Measurements from ENCODE around the gene WHRN.

WHRN gene

DNA sequence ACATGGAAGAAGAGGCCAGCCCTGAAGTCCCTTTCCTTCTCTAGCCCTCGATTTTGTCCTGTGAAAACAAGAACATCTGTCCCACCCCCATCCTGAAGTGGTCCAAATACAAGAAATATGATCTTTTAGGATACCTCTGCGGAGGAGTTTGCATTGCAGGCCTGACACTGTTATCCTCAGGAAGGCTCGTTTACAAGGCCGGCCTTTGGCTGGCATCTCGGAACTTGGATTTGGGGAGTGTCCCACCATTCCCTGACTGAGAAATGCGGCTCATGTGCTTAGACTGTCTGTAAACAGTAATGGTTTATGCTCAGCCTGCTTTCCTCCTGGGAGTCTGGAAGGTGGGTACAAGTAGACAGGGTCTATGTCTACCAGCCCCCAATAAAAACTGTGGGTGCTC, 26.4 kb downstream of the WHRN start:
- POLR2A ChIA-PET, result no interaction called here
- TF ChIP-seq, protein P1, sequence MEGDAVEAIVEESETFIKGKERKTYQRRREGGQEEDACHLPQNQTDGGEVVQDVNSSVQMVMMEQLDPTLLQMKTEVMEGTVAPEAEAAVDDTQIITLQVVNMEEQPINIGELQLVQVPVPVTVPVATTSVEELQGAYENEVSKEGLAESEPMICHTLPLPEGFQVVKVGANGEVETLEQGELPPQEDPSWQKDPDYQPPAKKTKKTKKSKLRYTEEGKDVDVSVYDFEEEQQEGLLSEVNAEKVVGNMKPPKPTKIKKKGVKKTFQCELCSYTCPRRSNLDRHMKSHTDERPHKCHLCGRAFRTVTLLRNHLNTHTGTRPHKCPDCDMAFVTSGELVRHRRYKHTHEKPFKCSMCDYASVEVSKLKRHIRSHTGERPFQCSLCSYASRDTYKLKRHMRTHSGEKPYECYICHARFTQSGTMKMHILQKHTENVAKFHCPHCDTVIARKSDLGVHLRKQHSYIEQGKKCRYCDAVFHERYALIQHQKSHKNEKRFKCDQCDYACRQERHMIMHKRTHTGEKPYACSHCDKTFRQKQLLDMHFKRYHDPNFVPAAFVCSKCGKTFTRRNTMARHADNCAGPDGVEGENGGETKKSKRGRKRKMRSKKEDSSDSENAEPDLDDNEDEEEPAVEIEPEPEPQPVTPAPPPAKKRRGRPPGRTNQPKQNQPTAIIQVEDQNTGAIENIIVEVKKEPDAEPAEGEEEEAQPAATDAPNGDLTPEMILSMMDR (IDR thresholded peaks at IDR 0.05; ENCODE audit: control extremely low read depth, extremely low read depth, low read depth, missing control alignments), result no peak
- DNase-seq (ENCODE audit: extremely low spot score), result no peak
- CTCF ChIA-PET, result interaction anchor here (1.1 to 5.5 kb wide), 2 partner anchors 9 to 16 kb away, joined by 4 to 31 read pairs; no protein-coding TSS in a partner anchor

DNA sequence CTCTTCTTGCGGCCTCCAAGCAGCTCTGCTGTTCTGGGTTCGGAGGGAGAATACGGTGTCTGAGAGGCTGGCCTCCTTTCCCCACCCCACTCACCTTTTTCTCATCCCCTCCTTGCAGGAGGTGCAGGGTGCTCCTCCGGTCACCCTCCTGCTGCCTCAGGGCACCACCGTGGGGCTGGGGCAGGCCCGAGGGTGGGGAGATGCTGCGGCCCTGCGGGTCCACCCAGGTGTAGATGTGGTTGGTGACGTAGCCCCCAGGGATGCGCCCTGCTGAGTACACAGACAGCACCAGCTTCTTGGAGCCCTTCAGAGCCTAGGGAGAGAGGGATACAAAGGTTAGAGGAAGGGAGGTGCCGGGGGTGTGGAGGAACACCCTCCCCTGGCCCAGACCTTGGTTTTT, 26.8 kb downstream of the WHRN start:
- TF ChIP-seq, protein P1 (IDR thresholded peaks at IDR 0.05; ENCODE audit: control extremely low read depth, extremely low read depth, low read depth, missing control alignments), result no peak
- ChIA-PET CTCF (interaction anchor here (1.1 to 5.5 kb wide), 2 partner anchors 10 to 16 kb away, joined by 4 to 31 read pairs; no protein-coding TSS in a partner anchor), POLR2A (no interaction called here)
- no peak for DNase-seq (ENCODE audit: extremely low spot score)

DNA sequence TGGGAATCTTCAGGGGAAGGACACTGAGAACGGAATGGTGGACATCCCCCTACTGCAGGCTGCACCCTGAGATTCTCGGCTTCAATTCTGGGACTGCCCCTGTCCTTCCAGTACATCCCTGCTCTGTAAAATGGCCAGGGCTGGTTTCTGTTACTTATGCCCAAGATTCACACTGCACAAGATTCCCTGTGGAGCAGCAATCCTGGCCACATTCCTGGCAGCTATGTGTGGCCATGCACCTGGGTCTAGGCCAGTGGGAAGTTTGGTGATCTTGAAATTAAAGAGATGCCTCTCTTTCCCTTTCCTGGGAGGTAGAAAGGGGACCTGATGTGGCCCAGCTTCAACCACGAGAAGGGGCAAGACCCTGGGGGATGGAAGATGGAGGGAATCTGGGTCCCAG, 27.6 kb downstream of the WHRN start:
- no peak for DNase-seq (ENCODE audit: extremely low spot score)
- POLR2A ChIA-PET, result no interaction called here
- TF ChIP-seq, protein P1 (IDR thresholded peaks at IDR 0.05; ENCODE audit: control extremely low read depth, extremely low read depth, low read depth, missing control alignments), result no peak
- CTCF ChIA-PET, result interaction anchor here (1.0 to 5.5 kb wide), 3 partner anchors 10 to 537 kb away, joined by 3 to 31 read pairs (median 6); no protein-coding TSS in a partner anchor

DNA sequence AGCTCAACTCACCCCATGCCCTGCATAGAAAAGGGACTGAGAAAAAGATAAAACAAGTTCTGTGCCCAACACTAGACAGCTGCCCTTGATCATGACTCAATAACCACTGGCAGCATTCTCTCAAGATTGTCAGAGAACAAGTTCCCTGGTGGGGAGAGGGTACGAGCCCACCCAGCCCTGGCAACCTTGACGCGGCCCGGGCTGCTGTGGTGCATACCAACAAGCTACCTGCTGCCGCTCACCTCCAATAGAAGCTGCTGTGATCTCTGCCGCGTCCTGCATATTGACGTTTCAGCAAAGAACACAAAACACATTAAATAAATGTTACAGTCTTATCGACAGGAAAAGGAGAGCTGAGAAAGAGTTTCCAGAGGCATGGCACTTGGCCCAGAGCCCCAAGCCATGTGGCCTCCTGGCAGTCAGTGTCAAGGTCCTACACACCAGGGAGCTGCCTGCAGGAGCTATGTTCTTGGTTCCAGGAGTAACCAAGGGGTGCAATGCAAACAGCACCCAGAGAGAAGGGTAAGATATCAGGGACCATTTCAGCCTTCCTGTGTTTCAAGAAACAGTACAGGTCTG, 28.3 kb downstream of the WHRN start:
- POLR2A ChIA-PET, result no interaction called here
- CTCF ChIA-PET, result interaction anchor here (1.0 to 5.5 kb wide), 4 partner anchors 11 to 537 kb away, joined by 3 to 31 read pairs (median 6); no protein-coding TSS in a partner anchor
- TF ChIP-seq, protein P1 (IDR thresholded peaks at IDR 0.05; ENCODE audit: control extremely low read depth, extremely low read depth, low read depth, missing control alignments), result no peak
- DNase-seq (ENCODE audit: extremely low spot score), result no peak

DNA sequence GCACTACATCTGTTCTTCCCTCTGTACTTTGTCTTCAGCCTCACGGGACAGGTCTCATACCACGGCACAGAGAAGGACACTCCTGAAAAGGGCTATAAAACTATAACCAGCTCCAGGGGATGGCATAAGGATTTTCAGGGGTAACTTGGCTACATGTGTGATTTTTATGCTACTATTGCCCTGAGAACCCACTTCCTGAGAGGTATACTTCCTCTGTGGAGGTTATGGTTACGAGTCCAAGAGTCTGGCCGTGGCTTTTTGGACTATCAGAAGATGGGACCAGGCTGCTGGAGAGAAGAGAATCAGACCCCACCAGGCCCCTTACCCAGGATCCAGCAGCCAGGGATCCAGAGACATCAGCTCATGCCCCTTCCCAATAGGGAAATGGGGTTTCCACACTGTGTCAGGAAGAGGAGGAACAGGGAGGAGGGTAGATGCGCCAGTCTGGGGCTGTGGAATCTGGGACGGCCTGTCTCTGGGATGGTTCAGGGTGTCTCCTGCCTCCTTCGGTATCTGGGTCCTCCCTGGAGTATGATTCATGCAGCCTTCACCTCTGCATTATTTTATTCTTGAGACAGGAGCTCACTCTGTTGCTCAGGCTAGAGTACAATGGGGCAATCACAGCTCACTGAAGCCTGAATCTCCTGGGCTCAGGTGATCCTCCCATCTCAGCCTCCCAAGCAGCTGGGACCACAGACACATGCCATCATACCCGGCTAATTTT, 29.7 kb downstream of the WHRN start:
- TF ChIP-seq, protein P1 (IDR thresholded peaks at IDR 0.05; ENCODE audit: control extremely low read depth, extremely low read depth, low read depth, missing control alignments), result no peak
- DNase-seq (ENCODE audit: extremely low spot score), result no peak
- CTCF ChIA-PET, result interaction anchor here (1.0 to 5.5 kb wide), 5 partner anchors 9 to 178 kb away, joined by 3 to 31 read pairs (median 5); no protein-coding TSS in a partner anchor
- POLR2A ChIA-PET, result no interaction called here

DNA sequence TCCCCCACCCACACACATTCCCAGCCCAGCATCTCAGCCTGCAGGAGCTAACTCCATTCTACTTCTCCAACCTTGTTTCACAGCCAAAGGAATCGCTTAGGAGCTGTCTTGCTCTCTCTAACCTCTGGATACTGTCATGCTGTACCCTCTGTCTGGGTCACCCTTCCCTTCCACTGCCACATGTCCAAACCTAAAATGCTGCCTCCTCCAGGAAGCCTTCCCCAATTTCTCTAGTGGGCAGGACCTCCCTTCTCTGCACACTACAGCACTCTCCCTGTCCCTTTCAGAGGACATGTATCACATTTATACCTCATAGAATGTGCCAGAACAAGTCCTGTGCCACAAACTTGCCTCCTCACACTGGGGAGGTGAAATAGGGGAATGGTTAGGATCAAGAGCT, 30.8 kb downstream of the WHRN start:
- TF ChIP-seq, protein P1 (IDR thresholded peaks at IDR 0.05; ENCODE audit: control extremely low read depth, extremely low read depth, low read depth, missing control alignments), result no peak
- CTCF ChIA-PET, result interaction anchor here (0.8 to 5.5 kb wide), 5 partner anchors 14 to 179 kb away, joined by 3 to 31 read pairs (median 3); no protein-coding TSS in a partner anchor
- POLR2A ChIA-PET, result no interaction called here
- DNase-seq (ENCODE audit: extremely low spot score), result no peak

Measured in GM10248 (cell line).